Measurements from ENCODE around the gene STAG3. TPM values are rescaled to one million over a fixed set of nuclear protein-coding genes. Genes with fewer than 3 reads are reported as not detected.
A peak's percentile ranks its signal among the peaks of the same experiment; 100 is the strongest.
"Not testable (repeated sequence)": the region's sequence is repeated elsewhere in the genome, so short reads cannot be mapped to it uniquely, and the experiment has no call there.

STAG3 gene
- total RNA-seq, 2 donors from 2014 or later: 1.8 to 37.6 TPM

GRCh38 chr7:100239975-100240374 lies 62.3 kb downstream of the STAG3 start:
- H3K36me3 ChIP-seq; intact Hi-C loops (cut with DNase I); H3K4me1 ChIP-seq (replicated peaks); H3K27ac ChIP-seq; H3K27me3 ChIP-seq (replicated peaks; ENCODE audit: insufficient read depth); DNase-seq (ENCODE audit: low spot score); H3K9me3 ChIP-seq; H3K4me3 ChIP-seq: not testable (repeated sequence)
- WGBS: 92% methylated on average over 7 of the region's 7 CpGs

DNA sequence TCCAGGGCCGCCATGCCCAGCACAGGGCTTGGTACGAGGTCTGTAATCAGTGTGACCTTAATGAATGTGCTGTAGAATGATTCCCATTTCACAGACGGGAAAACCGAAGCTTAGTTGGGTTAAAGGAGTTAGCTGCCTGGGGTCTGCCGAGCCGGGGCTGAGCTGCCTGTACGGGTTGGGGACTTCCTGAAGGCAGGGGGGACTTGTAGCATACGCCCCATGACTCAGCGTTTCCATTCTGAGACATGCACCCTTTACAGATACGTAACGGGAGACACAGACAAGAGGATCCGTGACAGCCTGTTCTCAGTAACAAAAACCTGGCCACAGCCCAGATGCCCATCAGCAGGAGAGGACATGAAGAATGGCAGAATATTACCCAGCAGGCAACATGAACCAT lies 65.7 kb downstream of the STAG3 start:
- H3K27ac ChIP-seq; H3K4me1 ChIP-seq (replicated peaks); intact Hi-C loops (cut with DNase I); H3K9me3 ChIP-seq; H3K36me3 ChIP-seq; DNase-seq (ENCODE audit: low spot score); H3K27me3 ChIP-seq (replicated peaks; ENCODE audit: insufficient read depth); H3K4me3 ChIP-seq: not testable (repeated sequence)
- whole genome bisulfite sequencing: 71% methylated on average over 12 of the region's 12 CpGs

DNA sequence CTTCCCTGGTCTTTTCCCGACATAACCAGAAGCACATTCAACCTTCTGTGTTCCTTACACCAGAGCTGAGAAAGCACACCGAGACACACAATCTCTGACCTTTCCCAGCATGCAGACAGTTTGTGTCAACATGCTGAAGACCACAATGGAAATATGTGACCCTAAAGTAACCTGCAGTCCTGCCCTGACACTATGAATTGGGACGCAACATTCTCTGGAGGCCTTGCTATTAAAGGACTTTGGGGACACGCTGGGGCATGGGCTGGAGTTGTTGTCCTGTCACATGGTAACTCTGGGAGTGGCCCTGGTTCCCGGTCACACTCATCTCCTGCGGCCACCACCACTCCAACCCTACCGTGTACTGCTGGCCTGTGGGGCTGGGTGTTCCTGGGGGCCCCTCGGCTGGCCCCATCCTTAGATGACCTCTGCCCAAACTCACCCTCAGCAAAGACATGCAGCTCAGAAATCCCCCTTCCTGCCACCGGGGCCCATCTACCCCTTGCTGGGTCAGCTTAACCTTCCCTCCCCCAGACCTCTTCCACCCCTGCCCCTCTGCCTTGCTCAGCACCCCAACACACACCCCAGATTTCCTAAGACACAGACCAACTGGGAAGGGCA lies 67.4 kb downstream of the STAG3 start:
- H3K4me1 ChIP-seq (replicated peaks); H3K4me3 ChIP-seq; DNase-seq (ENCODE audit: low spot score); H3K9me3 ChIP-seq; H3K27ac ChIP-seq; intact Hi-C loops (cut with DNase I); H3K36me3 ChIP-seq; H3K27me3 ChIP-seq (replicated peaks; ENCODE audit: insufficient read depth): not testable (repeated sequence)
- 50% methylated on average over 9 of the region's 9 CpGs for WGBS

GRCh38 chr7:100246121-100246864 lies 68.6 kb downstream of the STAG3 start:
- H3K27ac ChIP-seq; H3K36me3 ChIP-seq; intact Hi-C loops (cut with DNase I); H3K9me3 ChIP-seq; DNase-seq (ENCODE audit: low spot score); H3K27me3 ChIP-seq (replicated peaks; ENCODE audit: insufficient read depth); H3K4me1 ChIP-seq (replicated peaks); H3K4me3 ChIP-seq: not testable (repeated sequence)
- WGBS: 61% methylated on average over 15 of the region's 15 CpGs

GRCh38 chr7:100246865-100247137 lies 69.1 kb downstream of the STAG3 start:
- H3K4me3 ChIP-seq; H3K4me1 ChIP-seq (replicated peaks); H3K36me3 ChIP-seq; H3K9me3 ChIP-seq; H3K27me3 ChIP-seq (replicated peaks; ENCODE audit: insufficient read depth); intact Hi-C loops (cut with DNase I); DNase-seq (ENCODE audit: low spot score): not testable (repeated sequence)
- peak overlapping the region; percentile 35 to 69 for H3K27ac ChIP-seq
- 91% methylated on average over 9 of the region's 9 CpGs for WGBS

DNA sequence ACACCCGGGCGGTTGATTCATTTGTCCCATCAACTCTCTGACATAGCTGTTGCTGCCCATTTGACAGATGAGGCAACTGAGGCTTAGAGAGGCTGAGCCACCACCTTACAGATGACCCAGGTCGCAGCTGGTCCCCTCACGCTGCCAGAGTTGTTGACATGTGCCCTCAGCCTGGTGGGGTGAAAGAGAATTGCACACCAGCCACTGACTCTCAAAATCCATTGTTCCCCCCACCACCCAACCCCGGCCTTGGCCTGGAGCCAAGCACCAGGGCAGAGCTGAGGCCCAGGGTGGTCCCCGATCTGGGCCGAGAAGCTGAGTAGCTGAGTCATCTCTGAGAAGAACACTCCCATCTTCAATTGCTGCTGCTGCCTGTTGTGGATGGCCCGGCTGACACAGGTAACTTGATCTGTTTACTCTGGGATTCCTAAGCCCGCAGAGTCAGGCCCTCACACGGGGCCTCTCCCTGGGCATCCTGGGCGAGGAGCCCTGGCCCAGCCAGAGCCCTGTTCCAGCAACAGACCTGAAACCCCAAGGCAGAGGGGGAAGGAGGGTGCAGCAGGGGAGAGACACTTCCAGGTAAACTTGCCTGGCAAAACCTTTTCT lies 69.5 kb downstream of the STAG3 start:
- Histone ChIP-seq H3K36me3 (no peaks in the 10 kb centered on the region), H3K27me3 (replicated peaks; ENCODE audit: insufficient read depth) (no peaks in the 10 kb centered on the region), H3K4me3 (no peak overlapping the region), H3K9me3 (no peaks in the 10 kb centered on the region), H3K4me1 (replicated peaks) (no peaks in the 10 kb centered on the region), H3K27ac (peak overlapping the region; percentile 35 to 69)
- intact Hi-C loops (cut with DNase I): no loop called here
- TF ChIP-seq POLR2AphosphoS5 (IDR thresholded peaks at IDR 0.05) (peak; percentile 65), POLR2A (IDR thresholded peaks at IDR 0.05) (no peak)
- TF ChIP-seq, protein P1, sequence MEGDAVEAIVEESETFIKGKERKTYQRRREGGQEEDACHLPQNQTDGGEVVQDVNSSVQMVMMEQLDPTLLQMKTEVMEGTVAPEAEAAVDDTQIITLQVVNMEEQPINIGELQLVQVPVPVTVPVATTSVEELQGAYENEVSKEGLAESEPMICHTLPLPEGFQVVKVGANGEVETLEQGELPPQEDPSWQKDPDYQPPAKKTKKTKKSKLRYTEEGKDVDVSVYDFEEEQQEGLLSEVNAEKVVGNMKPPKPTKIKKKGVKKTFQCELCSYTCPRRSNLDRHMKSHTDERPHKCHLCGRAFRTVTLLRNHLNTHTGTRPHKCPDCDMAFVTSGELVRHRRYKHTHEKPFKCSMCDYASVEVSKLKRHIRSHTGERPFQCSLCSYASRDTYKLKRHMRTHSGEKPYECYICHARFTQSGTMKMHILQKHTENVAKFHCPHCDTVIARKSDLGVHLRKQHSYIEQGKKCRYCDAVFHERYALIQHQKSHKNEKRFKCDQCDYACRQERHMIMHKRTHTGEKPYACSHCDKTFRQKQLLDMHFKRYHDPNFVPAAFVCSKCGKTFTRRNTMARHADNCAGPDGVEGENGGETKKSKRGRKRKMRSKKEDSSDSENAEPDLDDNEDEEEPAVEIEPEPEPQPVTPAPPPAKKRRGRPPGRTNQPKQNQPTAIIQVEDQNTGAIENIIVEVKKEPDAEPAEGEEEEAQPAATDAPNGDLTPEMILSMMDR (IDR thresholded peaks at IDR 0.05): no peak
- WGBS: 37% methylated on average over 11 of the region's 11 CpGs
- DNase-seq (ENCODE audit: low spot score): peak; percentile 80

DNA sequence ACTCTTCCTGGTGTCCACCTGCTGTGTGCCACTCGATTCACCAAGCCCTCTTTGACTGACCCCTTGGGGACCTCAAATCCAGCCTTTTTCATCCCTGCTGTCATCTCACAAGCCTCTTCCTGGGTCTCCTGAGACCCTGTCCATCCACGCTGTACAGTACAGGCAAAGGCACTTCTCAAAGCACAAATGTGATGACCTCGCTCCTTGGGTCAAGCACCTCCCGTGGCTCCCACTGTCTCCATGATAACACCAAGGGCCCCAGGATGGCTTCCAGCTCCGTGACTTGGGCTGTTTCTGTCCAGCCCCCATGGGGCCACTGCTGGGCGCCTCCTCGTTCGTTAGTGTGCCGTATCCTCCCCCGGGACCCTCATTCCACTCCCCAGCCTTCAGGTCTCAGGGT lies 70.8 kb downstream of the STAG3 start:
- H3K9me3 ChIP-seq: no peaks in the 10 kb centered on the region
- WGBS: 86% methylated on average over 10 of the region's 10 CpGs
- no peak overlapping the region for H3K4me3 ChIP-seq
- H3K4me1 ChIP-seq (replicated peaks): no peaks in the 10 kb centered on the region
- no peak for DNase-seq (ENCODE audit: low spot score)
- no peaks in the 10 kb centered on the region for H3K36me3 ChIP-seq
- intact Hi-C loops (cut with DNase I): no loop called here
- H3K27me3 ChIP-seq (replicated peaks; ENCODE audit: insufficient read depth): no peaks in the 10 kb centered on the region
- H3K27ac ChIP-seq: no peak overlapping the region
- no peak for TF ChIP-seq POLR2AphosphoS5 (IDR thresholded peaks at IDR 0.05)
- TF ChIP-seq, protein P1 (IDR thresholded peaks at IDR 0.05): no peak
- no peak for TF ChIP-seq POLR2A (IDR thresholded peaks at IDR 0.05)

All from prostate gland (tissue), 2 donors.